ENCODE measurements around the gene KCNIP1. TPM values are rescaled to one million over a fixed set of nuclear protein-coding genes. Genes with fewer than 3 reads are reported as not detected.

Gene KCNIP1
- total RNA-seq, 4 donors from 2014 or later, result not detected

DNA sequence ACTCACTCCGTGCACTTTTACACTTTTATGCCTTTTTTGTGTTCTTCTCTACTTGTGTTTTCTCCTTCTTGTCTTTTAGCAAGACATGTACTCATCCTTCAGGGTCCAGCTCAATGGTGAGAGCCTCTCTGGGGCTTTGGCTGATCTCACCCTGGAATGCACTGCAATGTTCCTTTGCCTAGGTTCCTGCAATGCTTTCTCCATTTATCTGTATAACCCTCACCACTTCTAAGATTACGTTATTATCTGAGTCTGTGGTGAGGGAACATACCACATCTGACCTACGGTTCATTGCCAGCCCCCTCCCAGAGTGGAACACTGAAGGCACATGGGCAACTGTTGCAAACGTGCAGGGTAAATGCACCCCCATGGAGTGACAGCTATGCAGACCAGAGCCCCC is 47.3 kb downstream of the KCNIP1 start:
- no peak for DNase-seq (ENCODE audit: low spot score in 2 of 2)
- intact Hi-C loops (cut with DNase I; ENCODE audit: low total_unique reads), result no loop called here
- no peak overlapping the region for H3K4me3 ChIP-seq (ENCODE audit: low read depth, poor library complexity, severe bottlenecking)
- no peak for TF ChIP-seq POLR2A (IDR thresholded peaks at IDR 0.05)
- TF ChIP-seq, protein P1, sequence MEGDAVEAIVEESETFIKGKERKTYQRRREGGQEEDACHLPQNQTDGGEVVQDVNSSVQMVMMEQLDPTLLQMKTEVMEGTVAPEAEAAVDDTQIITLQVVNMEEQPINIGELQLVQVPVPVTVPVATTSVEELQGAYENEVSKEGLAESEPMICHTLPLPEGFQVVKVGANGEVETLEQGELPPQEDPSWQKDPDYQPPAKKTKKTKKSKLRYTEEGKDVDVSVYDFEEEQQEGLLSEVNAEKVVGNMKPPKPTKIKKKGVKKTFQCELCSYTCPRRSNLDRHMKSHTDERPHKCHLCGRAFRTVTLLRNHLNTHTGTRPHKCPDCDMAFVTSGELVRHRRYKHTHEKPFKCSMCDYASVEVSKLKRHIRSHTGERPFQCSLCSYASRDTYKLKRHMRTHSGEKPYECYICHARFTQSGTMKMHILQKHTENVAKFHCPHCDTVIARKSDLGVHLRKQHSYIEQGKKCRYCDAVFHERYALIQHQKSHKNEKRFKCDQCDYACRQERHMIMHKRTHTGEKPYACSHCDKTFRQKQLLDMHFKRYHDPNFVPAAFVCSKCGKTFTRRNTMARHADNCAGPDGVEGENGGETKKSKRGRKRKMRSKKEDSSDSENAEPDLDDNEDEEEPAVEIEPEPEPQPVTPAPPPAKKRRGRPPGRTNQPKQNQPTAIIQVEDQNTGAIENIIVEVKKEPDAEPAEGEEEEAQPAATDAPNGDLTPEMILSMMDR (IDR thresholded peaks at IDR 0.05), result no peak
- WGBS, 2 donors, result 73 to 86% methylated on average over 4 of the region's 4 CpGs

DNA sequence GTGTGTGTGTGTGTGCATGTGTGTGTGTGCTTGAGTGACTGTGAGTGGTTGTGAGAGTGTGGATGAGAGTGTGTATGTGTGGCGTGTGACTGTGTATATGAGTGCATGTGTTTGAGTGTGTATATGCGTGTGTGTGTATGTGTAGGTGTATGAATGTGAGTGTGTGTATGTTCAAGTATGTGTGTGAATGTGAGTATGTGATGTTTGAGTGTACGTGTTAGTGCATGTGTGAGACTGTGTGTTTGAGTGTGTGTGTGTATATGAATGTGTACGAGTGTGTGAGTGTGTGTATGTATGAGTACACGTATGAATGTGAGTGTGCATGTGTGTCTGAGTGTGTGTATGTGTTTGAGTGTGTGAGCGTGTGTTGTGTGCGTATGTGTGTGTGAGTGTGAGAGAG is 47.8 kb downstream of the KCNIP1 start:
- 93 to 96% methylated on average over 7 of the region's 7 CpGs for WGBS, 2 donors
- no peak for TF ChIP-seq POLR2A (IDR thresholded peaks at IDR 0.05)
- TF ChIP-seq, protein P1 (IDR thresholded peaks at IDR 0.05), result no peak
- H3K4me3 ChIP-seq (ENCODE audit: low read depth, poor library complexity, severe bottlenecking), result no peak overlapping the region
- no peak for DNase-seq (ENCODE audit: low spot score in 2 of 2)
- intact Hi-C loops (cut with DNase I; ENCODE audit: low total_unique reads), result no loop called here

DNA sequence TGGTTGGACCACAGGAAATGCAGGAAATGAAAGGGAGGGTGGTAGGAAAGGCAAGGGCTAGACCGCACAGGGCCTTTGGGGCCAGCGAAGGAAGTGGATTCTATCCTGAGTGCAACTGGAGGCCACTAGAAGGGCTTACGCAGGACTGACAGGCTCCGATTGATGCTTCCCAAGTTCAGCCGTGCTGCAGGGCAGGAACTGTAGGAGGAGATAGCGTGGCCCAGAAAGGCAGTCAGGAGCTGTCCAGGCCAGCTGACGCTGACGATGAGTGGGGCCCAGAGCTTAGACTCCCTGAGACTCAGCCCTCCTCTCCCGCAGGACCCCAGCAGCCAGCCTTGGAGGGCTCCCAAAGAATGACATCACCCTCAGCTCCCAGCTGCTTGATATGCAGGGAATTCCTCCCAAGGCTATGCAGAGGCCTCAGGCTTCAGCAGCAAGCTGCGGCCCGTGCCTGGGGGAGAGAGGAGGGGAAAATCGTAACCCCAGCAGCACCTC is 48.8 kb downstream of the KCNIP1 start:
- no peak for DNase-seq (ENCODE audit: low spot score in 2 of 2)
- 12% methylated on average over 12 of the region's 12 CpGs for WGBS, 2 donors
- H3K4me3 ChIP-seq (ENCODE audit: low read depth, poor library complexity, severe bottlenecking), result no peak overlapping the region
- intact Hi-C loops (cut with DNase I; ENCODE audit: low total_unique reads), result no loop called here
- TF ChIP-seq, protein P1 (IDR thresholded peaks at IDR 0.05), result no peak
- no peak for TF ChIP-seq POLR2A (IDR thresholded peaks at IDR 0.05)

DNA sequence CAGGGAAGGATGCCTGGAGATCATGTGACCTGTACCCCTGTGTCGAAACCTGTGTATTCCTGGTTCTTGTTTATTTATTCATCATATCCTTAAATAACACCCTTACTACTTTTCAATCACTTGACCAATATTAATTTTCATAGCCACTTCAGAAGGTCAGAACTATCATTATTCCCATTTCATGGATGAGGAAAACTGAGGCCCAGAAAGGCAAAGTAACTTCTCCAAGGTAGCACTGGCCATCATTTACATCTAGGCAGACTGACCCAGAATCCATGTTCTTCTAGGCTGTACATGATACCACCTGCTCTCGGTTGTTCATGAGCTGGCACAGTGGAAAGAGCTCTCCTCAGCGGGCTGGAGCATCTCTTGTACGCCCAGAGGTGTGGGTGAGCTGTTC is 49.4 kb downstream of the KCNIP1 start:
- TF ChIP-seq POLR2A (IDR thresholded peaks at IDR 0.05), result no peak
- TF ChIP-seq, protein P1 (IDR thresholded peaks at IDR 0.05), result no peak
- no peak overlapping the region for H3K4me3 ChIP-seq (ENCODE audit: low read depth, poor library complexity, severe bottlenecking)
- DNase-seq (ENCODE audit: low spot score in 2 of 2), result no peak
- intact Hi-C loops (cut with DNase I; ENCODE audit: low total_unique reads), result no loop called here
- WGBS, 2 donors, result 64 to 89% methylated on average over 4 of the region's 4 CpGs

DNA sequence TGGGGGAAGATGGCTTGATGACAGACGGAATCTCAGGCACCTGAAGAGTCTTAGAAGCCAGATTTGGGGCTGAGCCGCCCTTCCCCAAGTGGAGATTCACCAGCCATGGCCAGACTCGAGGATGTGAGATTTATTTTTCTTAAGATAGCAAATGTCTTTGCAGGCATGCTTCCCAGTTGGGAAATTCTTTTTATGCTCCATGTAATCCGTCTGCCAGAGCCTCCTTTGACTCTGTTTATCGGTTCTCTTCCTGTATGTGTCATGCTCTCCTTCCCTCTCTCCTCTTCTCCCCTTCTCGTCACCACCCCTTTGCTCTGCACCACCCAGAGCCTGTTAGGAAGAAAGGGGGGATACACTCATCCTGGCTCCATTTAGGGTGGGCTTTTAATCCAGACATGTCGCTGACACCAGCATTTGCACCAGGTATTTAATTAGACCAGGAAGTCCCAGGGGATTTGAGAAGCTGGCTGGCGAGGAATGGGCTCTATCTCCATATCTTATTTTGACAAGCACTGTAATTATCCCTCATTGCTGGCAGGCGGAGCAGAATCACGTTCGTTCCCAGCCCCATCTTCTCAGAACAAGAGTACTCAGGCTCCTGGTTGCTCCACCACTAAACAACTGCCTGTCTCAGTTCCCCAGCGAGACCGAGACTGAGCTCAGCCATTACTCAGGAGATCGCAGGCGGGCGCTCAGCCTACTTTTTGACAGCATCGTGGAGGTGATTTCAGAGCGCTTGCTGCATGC is 50.9 kb downstream of the KCNIP1 start:
- no peak overlapping the region for H3K4me3 ChIP-seq (ENCODE audit: low read depth, poor library complexity, severe bottlenecking)
- 53 to 65% methylated on average over 18 of the region's 18 CpGs for WGBS, 2 donors
- no peak for TF ChIP-seq POLR2A (IDR thresholded peaks at IDR 0.05)
- TF ChIP-seq, protein P1 (IDR thresholded peaks at IDR 0.05), result no peak
- DNase-seq (ENCODE audit: low spot score in 2 of 2), result no peak
- intact Hi-C loops (cut with DNase I; ENCODE audit: low total_unique reads), result no loop called here

DNA sequence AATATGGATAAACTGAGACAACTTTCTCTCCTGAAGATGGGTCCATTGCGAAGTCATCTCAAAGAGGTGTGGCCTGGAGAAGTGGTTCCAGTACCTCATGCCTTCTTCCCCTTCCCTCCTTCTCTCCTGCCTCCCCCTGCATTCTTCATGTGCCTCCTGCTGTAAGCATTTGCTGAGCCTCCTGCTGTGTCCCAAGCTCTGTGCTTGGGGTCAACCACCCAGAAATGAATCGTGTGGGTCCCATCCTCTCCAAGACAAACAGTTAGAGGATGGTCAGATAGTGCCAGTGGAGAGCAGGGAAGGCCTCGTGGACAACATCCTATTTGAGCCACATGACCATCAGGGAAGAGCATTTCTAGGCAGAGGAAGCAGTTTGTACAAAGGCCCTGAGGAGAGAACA is 53.5 kb downstream of the KCNIP1 start:
- no peak for DNase-seq (ENCODE audit: low spot score in 2 of 2)
- H3K4me3 ChIP-seq (ENCODE audit: low read depth, poor library complexity, severe bottlenecking), result no peak overlapping the region
- intact Hi-C loops (cut with DNase I; ENCODE audit: low total_unique reads), result no loop called here
- WGBS, 2 donors, result 70 to 75% methylated on average over 3 of the region's 3 CpGs
- no peak for TF ChIP-seq POLR2A (IDR thresholded peaks at IDR 0.05)
- TF ChIP-seq, protein P1 (IDR thresholded peaks at IDR 0.05), result no peak
